ENCODE measurements around the gene RCL1. TPM values are rescaled to one million over a fixed set of nuclear protein-coding genes. Genes with fewer than 3 reads are reported as not detected.

The RCL1 gene
- total RNA-seq, 1 experiment from 2014 or later: 9.5 TPM

DNA sequence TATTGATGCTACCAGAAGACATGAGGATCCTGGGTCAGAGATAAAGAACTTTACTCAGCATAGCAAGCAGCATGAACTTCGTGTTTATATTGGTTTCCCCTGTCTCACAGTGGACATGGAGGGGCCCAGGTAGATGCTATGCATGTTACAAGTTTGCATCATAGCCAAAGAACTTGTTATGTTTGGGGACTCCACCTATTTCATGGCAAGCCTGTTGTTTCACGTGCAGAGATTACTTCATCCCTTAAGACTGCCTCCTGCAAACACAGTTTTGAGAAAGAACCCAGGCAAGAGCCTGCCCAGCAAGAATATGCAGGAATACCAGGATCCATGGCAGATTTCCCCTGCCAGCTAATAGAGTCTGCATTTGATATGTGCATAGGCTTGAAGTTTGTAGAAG is 68.4 kb downstream of the RCL1 start:
- Histone ChIP-seq H4K20me1 (ENCODE audit: insufficient read depth) (no peaks in the 10 kb centered on the region), H2AFZ (no peak overlapping the region), H3K9me2 (ENCODE audit: insufficient read depth) (no peaks in the 10 kb centered on the region), H3K36me3 (ENCODE audit: low read depth) (no peaks in the 10 kb centered on the region), H3K27ac (no peak overlapping the region), H3K4me3 (no peak overlapping the region), H3K27me3 (ENCODE audit: insufficient read depth, low read depth) (no peaks in the 10 kb centered on the region), H3K79me2 (ENCODE audit: low read depth) (no peaks in the 10 kb centered on the region), H3K9me3 (ENCODE audit: insufficient read depth, low read depth) (no peaks in the 10 kb centered on the region), H3F3A (ENCODE audit: insufficient read depth, low read depth) (no peaks in the 10 kb centered on the region), H3K4me1 (replicated peaks; ENCODE audit: insufficient read depth) (no peaks in the 10 kb centered on the region), H3K4me2 (no peak overlapping the region)
- DNase-seq: no peak
- CTCF ChIA-PET: no interaction called here
- BruUV-seq (replicated peaks): no TSS peak
- intact Hi-C loops (cut with micrococcal nuclease; ENCODE audit: unreplicated experiment): loop anchor here (10.0 kb wide), 1 partner anchor 124 kb away; the partner anchor contains the start of gene JAK2
- POLR2A ChIA-PET (ENCODE audit: unreplicated experiment): interaction anchor here (0.7 kb wide), 1 partner anchor 892 kb away, joined by 5 read pairs; no protein-coding TSS in a partner anchor
- TF ChIP-seq, protein P1, sequence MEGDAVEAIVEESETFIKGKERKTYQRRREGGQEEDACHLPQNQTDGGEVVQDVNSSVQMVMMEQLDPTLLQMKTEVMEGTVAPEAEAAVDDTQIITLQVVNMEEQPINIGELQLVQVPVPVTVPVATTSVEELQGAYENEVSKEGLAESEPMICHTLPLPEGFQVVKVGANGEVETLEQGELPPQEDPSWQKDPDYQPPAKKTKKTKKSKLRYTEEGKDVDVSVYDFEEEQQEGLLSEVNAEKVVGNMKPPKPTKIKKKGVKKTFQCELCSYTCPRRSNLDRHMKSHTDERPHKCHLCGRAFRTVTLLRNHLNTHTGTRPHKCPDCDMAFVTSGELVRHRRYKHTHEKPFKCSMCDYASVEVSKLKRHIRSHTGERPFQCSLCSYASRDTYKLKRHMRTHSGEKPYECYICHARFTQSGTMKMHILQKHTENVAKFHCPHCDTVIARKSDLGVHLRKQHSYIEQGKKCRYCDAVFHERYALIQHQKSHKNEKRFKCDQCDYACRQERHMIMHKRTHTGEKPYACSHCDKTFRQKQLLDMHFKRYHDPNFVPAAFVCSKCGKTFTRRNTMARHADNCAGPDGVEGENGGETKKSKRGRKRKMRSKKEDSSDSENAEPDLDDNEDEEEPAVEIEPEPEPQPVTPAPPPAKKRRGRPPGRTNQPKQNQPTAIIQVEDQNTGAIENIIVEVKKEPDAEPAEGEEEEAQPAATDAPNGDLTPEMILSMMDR (conservative IDR thresholded peaks at IDR 0.05): no peak
- TF ChIP-seq EZH2 (IDR thresholded peaks at IDR 0.05; ENCODE audit: low read depth): no peak

DNA sequence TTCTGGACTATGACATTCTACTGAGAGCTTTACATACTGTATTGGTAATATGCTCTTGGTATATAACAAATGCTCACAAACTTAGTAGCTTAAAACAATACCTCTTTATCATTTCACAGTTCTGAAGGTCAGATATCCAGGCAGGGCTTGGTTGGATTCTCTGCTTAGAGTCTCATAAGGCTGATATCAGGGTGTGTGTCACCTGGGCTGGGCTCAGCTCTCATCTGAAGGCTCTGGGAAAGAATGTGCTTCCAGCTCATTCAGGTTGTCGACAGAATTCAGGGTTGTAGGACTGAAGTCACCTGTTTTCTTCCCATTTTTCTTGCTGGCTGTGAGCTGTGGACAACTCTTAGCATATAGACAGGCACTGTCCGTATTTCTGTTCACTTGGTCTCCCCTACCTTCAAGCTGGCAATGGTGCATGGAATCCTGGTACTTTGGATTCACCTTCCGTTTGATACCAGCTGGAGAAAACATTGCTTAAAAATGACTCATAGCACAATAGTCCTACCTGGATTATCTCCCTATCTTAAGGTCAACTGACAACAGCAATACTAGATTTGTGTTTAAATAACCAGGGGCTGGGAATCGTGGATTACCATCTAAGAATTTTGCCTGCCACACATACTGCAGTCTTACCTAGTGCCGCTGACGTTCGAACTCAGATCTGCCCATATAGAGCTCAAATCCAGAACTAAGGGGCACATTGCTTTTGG is 69.2 kb downstream of the RCL1 start:
- Histone ChIP-seq H2AFZ (no peak overlapping the region), H3K4me3 (no peak overlapping the region), H3K27ac (no peak overlapping the region), H3K79me2 (ENCODE audit: low read depth) (no peaks in the 10 kb centered on the region), H3K9me2 (ENCODE audit: insufficient read depth) (no peaks in the 10 kb centered on the region), H3K4me2 (no peak overlapping the region), H4K20me1 (ENCODE audit: insufficient read depth) (no peaks in the 10 kb centered on the region), H3K36me3 (ENCODE audit: low read depth) (no peaks in the 10 kb centered on the region), H3K4me1 (replicated peaks; ENCODE audit: insufficient read depth) (no peaks in the 10 kb centered on the region), H3K27me3 (ENCODE audit: insufficient read depth, low read depth) (no peaks in the 10 kb centered on the region), H3K9me3 (ENCODE audit: insufficient read depth, low read depth) (no peaks in the 10 kb centered on the region), H3F3A (ENCODE audit: insufficient read depth, low read depth) (no peaks in the 10 kb centered on the region)
- no peak for DNase-seq
- TF ChIP-seq EZH2 (IDR thresholded peaks at IDR 0.05; ENCODE audit: low read depth): no peak
- TF ChIP-seq, protein P1 (conservative IDR thresholded peaks at IDR 0.05): no peak
- ChIA-PET CTCF (no interaction called here), POLR2A (ENCODE audit: unreplicated experiment) (interaction anchor here (0.7 kb wide), 1 partner anchor 123 kb away, joined by 4 read pairs; the partner anchor contains the start of gene JAK2)
- intact Hi-C loops (cut with micrococcal nuclease; ENCODE audit: unreplicated experiment): loop anchor here (10.0 kb wide), 1 partner anchor 123 kb away; the partner anchor contains the start of gene JAK2
- BruUV-seq (replicated peaks): no TSS peak

DNA sequence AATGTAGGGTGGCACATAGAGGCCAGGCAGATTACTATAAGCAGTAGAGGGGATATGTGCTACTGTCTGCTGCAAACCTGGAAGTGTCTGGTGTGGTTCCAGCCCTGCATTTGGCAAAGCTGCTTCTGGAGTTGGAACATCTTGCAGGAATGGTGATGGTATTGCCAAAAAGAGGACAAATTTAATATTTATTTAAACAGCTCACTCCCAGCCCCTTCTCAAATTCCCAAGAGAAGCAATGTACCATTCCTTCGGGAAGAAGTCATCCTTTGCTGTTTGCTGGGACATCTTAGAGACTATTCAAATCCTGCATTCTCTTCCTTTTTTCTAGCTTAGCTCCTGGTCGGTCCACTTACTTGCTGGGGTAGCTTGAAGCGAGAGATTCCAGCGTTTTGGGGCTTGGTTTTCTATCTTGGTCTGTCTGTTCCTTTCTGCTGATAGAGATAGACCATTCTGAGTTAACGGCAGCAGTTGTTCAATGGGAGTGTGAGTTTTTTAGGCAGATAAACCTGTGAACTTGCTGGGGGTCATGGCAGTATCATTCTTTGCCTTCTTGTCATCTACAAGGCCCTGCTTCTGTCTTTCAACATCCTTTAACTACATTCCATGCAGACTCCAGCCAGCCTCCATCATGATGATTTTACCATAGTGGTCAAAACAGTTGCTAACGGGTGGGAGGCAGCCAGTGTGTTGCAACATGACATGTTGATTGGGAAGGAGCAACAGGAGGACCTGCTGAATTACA is 69.9 kb downstream of the RCL1 start:
- intact Hi-C loops (cut with micrococcal nuclease; ENCODE audit: unreplicated experiment): loop anchor here (10.0 kb wide), 1 partner anchor 122 kb away; the partner anchor contains the start of gene JAK2
- Histone ChIP-seq H3K27me3 (ENCODE audit: insufficient read depth, low read depth) (no peaks in the 10 kb centered on the region), H3K36me3 (ENCODE audit: low read depth) (no peaks in the 10 kb centered on the region), H3K27ac (no peak overlapping the region), H3K79me2 (ENCODE audit: low read depth) (no peaks in the 10 kb centered on the region), H3K4me2 (no peak overlapping the region), H3F3A (ENCODE audit: insufficient read depth, low read depth) (no peaks in the 10 kb centered on the region), H3K9me3 (ENCODE audit: insufficient read depth, low read depth) (no peaks in the 10 kb centered on the region), H3K4me3 (no peak overlapping the region), H3K4me1 (replicated peaks; ENCODE audit: insufficient read depth) (no peaks in the 10 kb centered on the region), H3K9me2 (ENCODE audit: insufficient read depth) (no peaks in the 10 kb centered on the region), H2AFZ (no peak overlapping the region), H4K20me1 (ENCODE audit: insufficient read depth) (no peaks in the 10 kb centered on the region)
- ChIA-PET POLR2A (ENCODE audit: unreplicated experiment) (no interaction called here), CTCF (interaction anchor here (0.5 kb wide), 1 partner anchor 110 kb away, joined by 15 read pairs; no protein-coding TSS in a partner anchor)
- no peak for DNase-seq
- TF ChIP-seq, protein P1 (conservative IDR thresholded peaks at IDR 0.05): no peak
- TF ChIP-seq EZH2 (IDR thresholded peaks at IDR 0.05; ENCODE audit: low read depth): no peak
- BruUV-seq (replicated peaks): no TSS peak
